Measurements from ENCODE around the gene RGS3.

RGS3 gene

GRCh38 chr9:113567361-113568080, 104.0 kb downstream of the RGS3 start:
- no peak for TF ChIP-seq ZFX (IDR thresholded peaks at IDR 0.05)
- TF ChIP-seq, protein P1, sequence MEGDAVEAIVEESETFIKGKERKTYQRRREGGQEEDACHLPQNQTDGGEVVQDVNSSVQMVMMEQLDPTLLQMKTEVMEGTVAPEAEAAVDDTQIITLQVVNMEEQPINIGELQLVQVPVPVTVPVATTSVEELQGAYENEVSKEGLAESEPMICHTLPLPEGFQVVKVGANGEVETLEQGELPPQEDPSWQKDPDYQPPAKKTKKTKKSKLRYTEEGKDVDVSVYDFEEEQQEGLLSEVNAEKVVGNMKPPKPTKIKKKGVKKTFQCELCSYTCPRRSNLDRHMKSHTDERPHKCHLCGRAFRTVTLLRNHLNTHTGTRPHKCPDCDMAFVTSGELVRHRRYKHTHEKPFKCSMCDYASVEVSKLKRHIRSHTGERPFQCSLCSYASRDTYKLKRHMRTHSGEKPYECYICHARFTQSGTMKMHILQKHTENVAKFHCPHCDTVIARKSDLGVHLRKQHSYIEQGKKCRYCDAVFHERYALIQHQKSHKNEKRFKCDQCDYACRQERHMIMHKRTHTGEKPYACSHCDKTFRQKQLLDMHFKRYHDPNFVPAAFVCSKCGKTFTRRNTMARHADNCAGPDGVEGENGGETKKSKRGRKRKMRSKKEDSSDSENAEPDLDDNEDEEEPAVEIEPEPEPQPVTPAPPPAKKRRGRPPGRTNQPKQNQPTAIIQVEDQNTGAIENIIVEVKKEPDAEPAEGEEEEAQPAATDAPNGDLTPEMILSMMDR (conservative IDR thresholded peaks at IDR 0.05) = no peak
- no peak overlapping the region for H3K27ac ChIP-seq

DNA sequence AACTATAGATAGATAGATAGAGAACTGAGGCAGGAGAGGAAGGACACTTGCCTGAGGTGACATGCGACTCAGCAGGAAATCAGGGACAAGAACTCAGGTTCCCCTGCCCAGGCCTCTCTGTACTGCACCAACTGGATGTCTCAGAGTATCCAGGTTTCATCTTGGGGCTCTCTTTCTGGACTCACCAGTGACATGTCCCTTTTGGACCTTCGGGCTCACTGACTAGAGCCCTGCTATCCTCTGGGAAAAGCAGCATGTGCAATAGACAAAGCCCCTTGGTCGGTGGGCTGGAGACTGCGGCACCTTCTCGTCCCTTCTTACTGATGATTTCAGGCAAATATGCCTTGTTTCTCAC, 104.5 kb downstream of the RGS3 start:
- TF ChIP-seq, protein P1 (conservative IDR thresholded peaks at IDR 0.05) = no peak
- H3K27ac ChIP-seq = no peak overlapping the region

GRCh38 chr9:113568571-113569321, 105.2 kb downstream of the RGS3 start:
- no peak overlapping the region; the same call in 1 of the 2 replicates for H3K27ac ChIP-seq
- TF ChIP-seq, protein P1 (conservative IDR thresholded peaks at IDR 0.05) = no peak
- TF ChIP-seq ZFX (IDR thresholded peaks at IDR 0.05) = no peak

DNA sequence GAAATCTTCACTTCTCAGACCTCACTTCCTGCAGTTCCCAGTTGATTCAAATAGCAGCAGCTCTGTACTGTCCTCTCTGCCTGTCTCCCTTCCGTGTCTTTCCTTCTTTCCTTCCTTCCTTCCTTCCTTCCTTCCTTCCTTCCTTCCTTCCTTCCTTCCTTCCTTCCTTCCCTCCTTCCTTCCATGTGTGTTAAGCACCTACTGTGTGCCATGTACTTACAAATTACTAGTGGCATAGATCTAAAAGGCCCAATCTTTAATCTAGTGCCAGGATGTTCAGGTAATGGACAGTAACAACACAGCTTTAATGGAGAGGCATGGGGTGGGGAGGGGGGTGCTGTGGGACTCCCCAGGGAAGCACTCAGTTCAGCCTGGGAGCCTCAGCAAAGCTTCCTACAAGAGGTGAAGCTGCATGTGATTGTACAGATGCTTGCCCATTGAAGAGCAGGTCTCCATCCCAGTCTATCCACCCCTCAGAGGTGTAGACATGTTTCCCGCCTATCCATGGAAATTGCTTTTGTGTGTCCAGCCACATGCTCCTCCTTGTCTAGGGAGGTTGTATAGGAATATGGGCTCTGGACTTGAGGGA, 106.0 kb downstream of the RGS3 start:
- TF ChIP-seq ZFX (IDR thresholded peaks at IDR 0.05) = no peak
- TF ChIP-seq, protein P1 (conservative IDR thresholded peaks at IDR 0.05) = no peak
- H3K27ac ChIP-seq = no peak overlapping the region

DNA sequence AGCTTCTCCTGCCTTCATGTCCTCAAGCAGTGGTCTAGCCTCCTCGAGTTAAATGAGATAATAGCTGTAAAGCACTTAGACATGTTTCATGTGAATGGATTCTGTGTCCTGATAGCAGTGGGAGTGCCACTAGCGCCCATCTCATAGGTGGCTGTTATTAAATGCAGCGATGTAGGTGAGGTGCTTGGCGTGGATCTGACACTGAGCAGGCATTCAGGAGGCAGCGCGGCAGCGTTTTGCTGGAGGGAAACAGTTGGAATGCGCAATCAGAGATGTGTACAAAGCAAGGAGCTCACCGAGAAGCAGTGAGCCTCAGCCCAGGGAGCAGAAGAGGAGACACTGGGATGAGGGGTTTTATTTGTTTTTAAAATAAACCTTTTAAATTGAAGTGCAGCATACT, 106.6 kb downstream of the RGS3 start:
- TF ChIP-seq, protein P1 (conservative IDR thresholded peaks at IDR 0.05) = no peak
- TF ChIP-seq ZFX (IDR thresholded peaks at IDR 0.05) = no peak
- H3K27ac ChIP-seq = no peak overlapping the region

DNA sequence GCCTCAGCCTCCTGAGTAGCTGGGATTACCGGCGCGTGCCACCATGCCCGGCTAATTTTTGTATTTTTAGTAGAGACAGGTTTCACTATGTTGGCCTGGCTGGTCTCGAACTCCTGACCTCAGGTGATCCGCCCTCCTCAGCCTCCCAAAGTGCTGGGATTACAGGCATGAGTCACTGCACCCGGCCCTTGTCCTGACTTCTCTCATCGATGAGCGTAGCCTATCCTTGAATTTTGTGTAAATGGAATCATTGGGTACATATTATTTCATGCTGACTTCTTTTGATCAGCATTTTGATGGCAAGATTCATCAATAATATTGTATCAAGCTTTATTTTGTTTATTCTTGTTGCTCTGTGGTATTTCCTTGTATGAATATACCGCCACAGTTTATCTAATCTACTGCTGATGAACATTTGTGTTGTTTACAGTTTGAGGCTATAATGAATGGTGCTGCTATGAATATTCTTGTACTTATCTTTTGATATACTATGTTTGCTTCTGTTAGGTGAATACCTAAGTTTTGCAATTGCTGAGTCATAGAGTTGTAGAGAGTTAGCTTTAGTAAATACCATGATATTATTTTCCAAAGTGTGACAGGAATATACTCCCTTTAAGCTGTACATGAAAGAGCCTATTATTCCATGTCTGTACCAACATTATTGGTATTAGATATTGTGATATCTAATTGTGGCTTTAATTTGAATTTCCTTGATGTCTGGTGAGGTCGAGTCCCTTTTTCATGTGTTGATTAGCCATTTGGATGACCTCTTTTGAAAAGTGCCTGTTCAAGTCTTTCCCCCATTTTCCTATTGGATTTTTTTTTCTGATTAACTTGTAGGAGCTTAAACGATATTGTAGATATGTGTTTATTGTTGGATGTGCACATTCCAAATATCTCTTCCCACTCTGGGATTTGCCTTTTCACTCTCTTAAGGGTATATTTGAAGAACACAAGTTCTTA, 107.5 kb downstream of the RGS3 start:
- no peak for TF ChIP-seq ZFX (IDR thresholded peaks at IDR 0.05)
- TF ChIP-seq, protein P1 (conservative IDR thresholded peaks at IDR 0.05) = no peak
- H3K27ac ChIP-seq = no peak overlapping the region
